Hepatocyte (in vitro differentiated cells): ENCODE data around the gene ZNF318. TPM values are rescaled to one million over a fixed set of nuclear protein-coding genes. Genes with fewer than 3 reads are reported as not detected.

Experiments
- DNase-seq: peaks from one replicate; pipeline ENCODE4 v3.0.0-alpha.2; 2016; ENCODE audit warnings: low spot score
- H2AFZ ChIP-seq: fragments of 200-600 bp; sonication (generic); 2 replicates; pipeline ENCODE4 v1.6.0; 2016; ENCODE audit warnings: antibody characterized with exemption, mild to moderate bottlenecking
- H3K27ac ChIP-seq: fragments of 200-600 bp; sonication (generic); 2 replicates; pipeline ENCODE4 v1.5.1; 2016; ENCODE audit warnings: mild to moderate bottlenecking
- H3K27me3 ChIP-seq: fragments of 200-600 bp; sonication (generic); 2 replicates; pipeline ENCODE4 v1.6.1; 2016
- H3K36me3 ChIP-seq: fragments of 200-600 bp; sonication (generic); replicated peaks from 2 replicates; pipeline ENCODE4 v1.5.1; 2016; ENCODE audit warnings: low read depth; ENCODE audit not compliant: insufficient read depth
- H3K4me1 ChIP-seq: fragments of 200-600 bp; sonication (generic); 2 replicates; pipeline ENCODE4 v1.5.1; 2016; ENCODE audit warnings: mild to moderate bottlenecking, moderate library complexity; ENCODE audit not compliant: insufficient read depth
- H3K4me2 ChIP-seq: fragments of 200-600 bp; sonication (generic); 2 replicates; pipeline ENCODE4 v1.6.0; 2016
- H3K4me3 ChIP-seq: fragments of 200-600 bp; sonication (generic); 2 replicates; pipeline ENCODE4 v1.5.1; 2016; ENCODE audit warnings: mild to moderate bottlenecking
- H3K79me2 ChIP-seq: fragments of 200-600 bp; sonication (generic); 2 replicates; pipeline ENCODE4 v1.6.0; 2017; ENCODE audit warnings: mild to moderate bottlenecking
- H3K9me2 ChIP-seq: fragments of 200-600 bp; sonication (generic); replicated peaks from 2 replicates; pipeline ENCODE4 v1.6.0; 2017; ENCODE audit warnings: mild to moderate bottlenecking; ENCODE audit not compliant: insufficient read depth
- H3K9me3 ChIP-seq: fragments of 200-600 bp; sonication (generic); 2 replicates; pipeline ENCODE4 v1.5.1; 2016; ENCODE audit warnings: low read depth, mild to moderate bottlenecking
- H4K20me1 ChIP-seq: fragments of 200-600 bp; sonication (generic); 2 replicates; pipeline ENCODE4 v1.6.0; 2016; ENCODE audit warnings: mild to moderate bottlenecking; ENCODE audit not compliant: insufficient read depth, poor library complexity, severe bottlenecking
- EZH2 ChIP-seq: fragments of 200-600 bp; sonication (generic); IDR thresholded peaks from 2 replicates; pipeline ENCODE4 v1.6.1; 2016; ENCODE audit warnings: antibody characterized with exemption, mild to moderate bottlenecking, borderline replicate concordance
- EZH2phosphoT487 ChIP-seq: fragments of 200-600 bp; sonication (generic); IDR thresholded peaks from one replicate; pipeline ENCODE4 v1.6.1; 2018; ENCODE audit warnings: antibody characterized with exemption, mild to moderate bottlenecking, low read depth, moderate library complexity; ENCODE audit not compliant: unreplicated experiment, severe bottlenecking
- WGBS: methylation state at CpG from one replicate; pipeline ENCODE4 v1.1.6; 2016; ENCODE audit warnings: low lambda C conversion rate; ENCODE audit errors: missing lambda C conversion rate; 5-methylcytosine and 5-hydroxymethylcytosine counted together
- polyA plus RNA-seq: library from polyadenylated mRNA; unstranded; fragments of >200 nt; fragmentation: Nextera tagmentation; extraction: Ambion mirVana; gene quantifications from 2 replicates; pipeline ENCODE4 v1.2.1, GENCODE V29; 2016
- total RNA-seq: library from RNA; depleted of rRNA; stranded (reverse); fragments of >200 nt; gene quantifications from 2 replicates; pipeline ENCODE4 v1.2.3, GENCODE V29; 2014
- TF ChIP-seq, protein P1 (sequence below): fragments of 200-600 bp; sonication (generic); IDR thresholded peaks from 2 replicates; pipeline ENCODE4 v1.5.1; 2016; ENCODE audit warnings: antibody characterized with exemption, mild to moderate bottlenecking; ENCODE audit not compliant: poor library complexity

Gene ZNF318
- total and polyA plus RNA-seq, 2 experiments from 2014 or later = 6.9 to 13.4 TPM

DNA sequence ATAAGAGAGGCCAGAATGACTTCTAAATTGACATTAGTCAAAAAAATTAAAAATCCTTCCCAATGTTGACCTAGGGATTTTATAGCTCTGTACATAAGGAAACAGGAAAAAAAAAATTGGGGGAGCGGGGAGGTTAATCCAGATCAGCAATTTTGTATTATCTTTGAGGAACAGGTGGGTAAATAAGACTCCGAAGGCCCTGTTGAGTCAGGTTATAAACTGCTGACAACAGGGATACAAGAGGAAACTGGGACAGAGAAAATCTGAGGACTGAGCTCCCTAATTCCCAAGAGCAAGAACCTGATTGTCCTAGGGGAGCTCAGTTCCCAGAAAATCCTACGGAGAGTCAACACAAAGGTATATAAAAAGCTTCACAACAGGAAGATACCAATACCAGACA, 34.0 kb downstream of the ZNF318 start:
- TF ChIP-seq, protein P1, sequence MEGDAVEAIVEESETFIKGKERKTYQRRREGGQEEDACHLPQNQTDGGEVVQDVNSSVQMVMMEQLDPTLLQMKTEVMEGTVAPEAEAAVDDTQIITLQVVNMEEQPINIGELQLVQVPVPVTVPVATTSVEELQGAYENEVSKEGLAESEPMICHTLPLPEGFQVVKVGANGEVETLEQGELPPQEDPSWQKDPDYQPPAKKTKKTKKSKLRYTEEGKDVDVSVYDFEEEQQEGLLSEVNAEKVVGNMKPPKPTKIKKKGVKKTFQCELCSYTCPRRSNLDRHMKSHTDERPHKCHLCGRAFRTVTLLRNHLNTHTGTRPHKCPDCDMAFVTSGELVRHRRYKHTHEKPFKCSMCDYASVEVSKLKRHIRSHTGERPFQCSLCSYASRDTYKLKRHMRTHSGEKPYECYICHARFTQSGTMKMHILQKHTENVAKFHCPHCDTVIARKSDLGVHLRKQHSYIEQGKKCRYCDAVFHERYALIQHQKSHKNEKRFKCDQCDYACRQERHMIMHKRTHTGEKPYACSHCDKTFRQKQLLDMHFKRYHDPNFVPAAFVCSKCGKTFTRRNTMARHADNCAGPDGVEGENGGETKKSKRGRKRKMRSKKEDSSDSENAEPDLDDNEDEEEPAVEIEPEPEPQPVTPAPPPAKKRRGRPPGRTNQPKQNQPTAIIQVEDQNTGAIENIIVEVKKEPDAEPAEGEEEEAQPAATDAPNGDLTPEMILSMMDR = no peak
- TF ChIP-seq EZH2phosphoT487 = no peak
- TF ChIP-seq EZH2 = no peak
- Histone ChIP-seq H3K4me2 (peak overlapping the region; percentile 40), H3K4me3 (no peak overlapping the region), H3K9me3 (no peaks in the 10 kb centered on the region), H3K9me2 (no peaks in the 10 kb centered on the region), H3K27me3 (no peaks in the 10 kb centered on the region), H3K36me3 (no peaks in the 10 kb centered on the region), H3K79me2 (no peaks in the 10 kb centered on the region), H4K20me1 (no peaks in the 10 kb centered on the region), H3K4me1 (peaks cover 6% of the 10 kb centered on the region), H2AFZ (no peak overlapping the region), H3K27ac (peak overlapping the region; percentile 71)
- peak; percentile 18 for DNase-seq
- WGBS = 57% methylated on average over 3 of the region's 3 CpGs

DNA sequence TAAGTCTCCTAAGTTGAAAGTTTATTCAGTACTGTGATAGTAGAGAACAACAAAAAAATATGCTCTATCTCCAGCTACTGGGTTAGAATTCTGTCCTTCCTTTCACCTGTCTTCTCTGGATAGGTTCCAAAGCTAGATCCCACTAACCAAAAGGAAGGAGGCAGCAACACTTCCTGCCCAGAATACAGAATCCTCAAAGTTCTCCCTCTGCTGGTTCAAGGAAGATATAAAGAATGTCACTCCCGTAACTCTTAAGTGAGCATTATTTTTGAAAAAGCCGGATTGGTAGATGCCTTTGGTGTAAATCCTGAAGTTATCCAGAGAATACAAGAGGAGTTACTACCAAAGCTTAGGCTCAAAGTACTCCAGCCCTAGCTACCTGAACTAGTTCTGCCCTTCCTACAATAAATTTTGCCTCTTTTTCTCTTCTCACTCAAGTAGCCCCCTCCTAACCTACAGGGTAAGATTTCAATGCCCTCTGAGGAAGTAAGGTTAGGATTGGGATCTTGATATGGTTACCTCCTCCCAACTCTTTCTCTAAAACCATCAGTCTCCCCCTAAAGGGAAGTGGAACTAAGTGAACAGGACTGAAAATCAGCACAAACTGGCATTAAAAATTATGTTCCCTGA, 34.9 kb downstream of the ZNF318 start:
- peak; percentile 67 for DNase-seq
- H3K4me2 ChIP-seq = peak overlapping the region; percentile 40
- H2AFZ ChIP-seq = no peak overlapping the region
- H3K27ac ChIP-seq = peak overlapping the region; percentile 71
- H3K79me2 ChIP-seq = no peaks in the 10 kb centered on the region
- no peaks in the 10 kb centered on the region for H3K27me3 ChIP-seq
- WGBS = 25% methylated on average over 2 of the region's 2 CpGs
- no peaks in the 10 kb centered on the region for H3K36me3 ChIP-seq
- no peak overlapping the region for H3K4me3 ChIP-seq
- no peaks in the 10 kb centered on the region for H3K9me2 ChIP-seq
- H3K4me1 ChIP-seq = peaks cover 6% of the 10 kb centered on the region
- no peaks in the 10 kb centered on the region for H3K9me3 ChIP-seq
- H4K20me1 ChIP-seq = no peaks in the 10 kb centered on the region
- TF ChIP-seq, protein P1 = peak; percentile 59
- TF ChIP-seq EZH2phosphoT487 = no peak

DNA sequence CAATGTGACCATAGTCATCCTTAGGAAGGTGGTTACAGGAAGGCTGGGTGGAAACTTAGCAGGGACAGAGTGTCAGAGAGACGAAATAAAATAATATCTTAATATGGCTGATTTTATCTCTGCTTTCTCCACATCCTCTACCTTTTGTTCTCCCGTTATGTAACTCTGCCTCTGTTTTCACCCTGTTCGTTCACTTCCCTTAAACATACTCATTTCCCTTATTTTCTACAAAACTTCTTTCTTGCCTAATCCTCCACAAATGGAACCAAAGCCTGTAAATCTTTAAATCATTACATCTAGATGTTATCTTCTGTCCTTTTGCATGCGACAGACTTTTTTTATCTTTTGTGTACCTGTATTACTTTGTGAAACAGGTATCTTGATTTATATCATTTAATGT, 37.6 kb downstream of the ZNF318 start:
- TF ChIP-seq, protein P1 = no peak
- no peak for TF ChIP-seq EZH2
- no peak for TF ChIP-seq EZH2phosphoT487
- Histone ChIP-seq H4K20me1 (no peaks in the 10 kb centered on the region), H3K4me3 (no peak overlapping the region), H3K9me3 (no peaks in the 10 kb centered on the region), H3K79me2 (no peaks in the 10 kb centered on the region), H2AFZ (no peak overlapping the region), H3K9me2 (no peaks in the 10 kb centered on the region), H3K4me2 (no peak overlapping the region), H3K27ac (no peak overlapping the region), H3K4me1 (peaks cover 11% of the 10 kb centered on the region), H3K27me3 (no peaks in the 10 kb centered on the region), H3K36me3 (no peaks in the 10 kb centered on the region)
- DNase-seq = no peak
- WGBS = 76% methylated on average over 4 of the region's 4 CpGs
